HG03039 (cell line): ENCODE measurements around the gene SLC43A3.

Experiments
- ATAC-seq: cut with Tn5 transposase; IDR thresholded peaks from one replicate; pipeline ENCODE4 v1.9.1; 2021; ENCODE audit warnings: mild to moderate bottlenecking, moderate library complexity; ENCODE audit not compliant: unreplicated experiment

Gene SLC43A3

DNA sequence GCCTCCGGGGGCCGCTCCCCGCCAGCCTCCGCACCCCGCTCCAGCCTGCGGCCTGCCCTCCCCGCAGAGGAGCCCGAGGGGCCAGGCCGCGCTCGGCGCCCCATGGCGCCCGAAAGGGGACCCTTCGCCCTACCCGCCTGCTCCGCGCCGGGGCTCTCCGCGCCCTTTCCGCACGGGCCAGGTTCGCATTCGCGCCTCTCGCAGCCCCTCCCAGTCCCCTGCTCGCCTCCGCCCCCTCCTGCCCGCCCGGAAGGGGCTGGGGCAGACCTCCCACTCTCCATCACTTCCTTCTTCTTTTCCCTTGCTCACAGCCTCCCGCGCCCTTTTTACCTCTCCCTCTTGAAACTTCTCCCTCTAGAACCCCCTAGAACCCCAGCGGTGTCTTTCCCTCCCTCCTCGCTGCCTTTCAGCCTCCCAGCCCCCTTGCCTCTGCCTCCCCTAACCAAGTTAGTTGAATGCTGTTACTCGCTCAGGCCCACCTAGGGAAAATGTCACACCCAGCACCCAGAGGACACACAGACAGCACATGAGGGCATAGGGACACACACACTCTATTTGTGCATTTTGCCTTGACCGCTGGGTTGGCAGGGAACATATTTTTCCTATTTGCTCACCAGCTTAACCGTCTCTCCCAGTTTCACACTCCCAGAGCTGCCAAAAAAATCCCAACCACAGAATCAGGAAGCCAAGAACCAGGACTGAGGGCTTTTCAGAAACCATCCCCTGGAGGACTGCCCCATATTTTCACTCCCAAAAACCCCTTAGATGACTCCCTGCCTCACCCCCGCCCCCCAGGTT is at the start of gene SLC43A3:
TSS of gene SLC43A3 (minus strand) at position 193 of the 798 bp plus-strand sequence. CDS start 949 bp downstream, outside the sequence.
- ATAC-seq, result peak; percentile 46

DNA sequence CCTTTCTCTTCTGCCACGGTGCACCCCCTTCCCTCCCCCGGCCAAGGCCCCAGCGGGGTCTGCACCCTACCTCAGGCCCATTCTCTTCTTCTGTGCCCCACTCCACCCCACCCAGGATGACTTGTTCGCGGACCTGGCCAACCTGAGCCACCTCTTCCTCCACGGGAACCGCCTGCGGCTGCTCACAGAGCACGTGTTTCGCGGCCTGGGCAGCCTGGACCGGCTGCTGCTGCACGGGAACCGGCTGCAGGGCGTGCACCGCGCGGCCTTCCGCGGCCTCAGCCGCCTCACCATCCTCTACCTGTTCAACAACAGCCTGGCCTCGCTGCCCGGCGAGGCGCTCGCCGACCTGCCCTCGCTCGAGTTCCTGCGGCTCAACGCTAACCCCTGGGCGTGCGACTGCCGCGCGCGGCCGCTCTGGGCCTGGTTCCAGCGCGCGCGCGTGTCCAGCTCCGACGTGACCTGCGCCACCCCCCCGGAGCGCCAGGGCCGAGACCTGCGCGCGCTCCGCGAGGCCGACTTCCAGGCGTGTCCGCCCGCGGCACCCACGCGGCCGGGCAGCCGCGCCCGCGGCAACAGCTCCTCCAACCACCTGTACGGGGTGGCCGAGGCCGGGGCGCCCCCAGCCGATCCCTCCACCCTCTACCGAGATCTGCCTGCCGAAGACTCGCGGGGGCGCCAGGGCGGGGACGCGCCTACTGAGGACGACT is 49.3 kb upstream of the SLC43A3 start:
- no peak for ATAC-seq

DNA sequence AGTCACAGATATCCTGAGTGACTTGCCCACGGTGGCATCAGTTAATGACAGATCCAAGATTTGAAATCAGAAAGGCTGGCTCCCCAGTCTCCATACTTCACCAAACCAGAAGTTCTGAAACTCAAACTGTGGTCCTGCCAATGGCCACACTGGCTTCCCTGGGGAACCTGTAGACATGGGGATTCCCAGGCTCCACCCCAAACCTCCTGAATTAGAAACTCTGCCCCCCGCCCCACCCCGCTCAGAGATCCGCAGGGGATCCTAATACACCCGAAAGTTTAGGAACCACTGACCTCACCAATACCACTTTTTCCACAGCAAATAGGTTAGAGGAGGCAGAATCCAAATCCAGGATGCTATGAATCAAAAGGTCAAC is 48.7 kb upstream of the SLC43A3 start:
- ATAC-seq, result no peak

DNA sequence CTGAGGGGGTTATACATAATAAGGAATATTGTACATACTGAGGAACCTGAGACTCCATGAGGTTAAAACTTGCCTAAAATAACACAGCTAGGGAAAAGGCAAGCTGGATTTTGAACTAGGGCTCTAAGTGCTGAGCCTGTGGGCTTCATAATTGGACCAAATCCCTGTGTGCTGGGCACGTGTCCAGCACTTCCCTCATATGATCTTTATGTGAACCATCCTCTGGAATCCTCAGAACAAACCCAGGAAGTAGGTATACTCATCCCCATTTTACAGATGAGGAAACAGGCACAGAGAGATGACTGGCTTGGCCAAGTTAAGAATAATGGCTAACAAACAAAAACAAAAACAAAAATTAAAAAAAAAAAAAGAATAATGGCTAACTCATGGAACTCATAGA is 48.3 kb upstream of the SLC43A3 start:
- no peak for ATAC-seq

DNA sequence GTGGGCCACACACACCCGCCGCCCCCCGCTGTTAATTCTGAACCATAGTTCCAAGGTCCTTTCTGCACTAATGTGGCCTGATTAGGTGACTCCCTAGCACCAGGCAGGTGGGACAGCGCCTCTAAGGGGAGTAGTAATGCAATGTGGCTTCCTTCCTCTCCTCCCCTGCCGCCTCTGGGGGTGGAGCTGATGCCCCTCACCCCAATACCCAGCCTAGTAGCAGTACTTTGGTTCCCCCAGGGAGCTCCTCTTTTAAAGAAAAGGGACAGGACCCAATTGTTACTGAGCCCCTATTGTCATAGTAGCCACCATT is 47.8 kb upstream of the SLC43A3 start:
- no peak for ATAC-seq

DNA sequence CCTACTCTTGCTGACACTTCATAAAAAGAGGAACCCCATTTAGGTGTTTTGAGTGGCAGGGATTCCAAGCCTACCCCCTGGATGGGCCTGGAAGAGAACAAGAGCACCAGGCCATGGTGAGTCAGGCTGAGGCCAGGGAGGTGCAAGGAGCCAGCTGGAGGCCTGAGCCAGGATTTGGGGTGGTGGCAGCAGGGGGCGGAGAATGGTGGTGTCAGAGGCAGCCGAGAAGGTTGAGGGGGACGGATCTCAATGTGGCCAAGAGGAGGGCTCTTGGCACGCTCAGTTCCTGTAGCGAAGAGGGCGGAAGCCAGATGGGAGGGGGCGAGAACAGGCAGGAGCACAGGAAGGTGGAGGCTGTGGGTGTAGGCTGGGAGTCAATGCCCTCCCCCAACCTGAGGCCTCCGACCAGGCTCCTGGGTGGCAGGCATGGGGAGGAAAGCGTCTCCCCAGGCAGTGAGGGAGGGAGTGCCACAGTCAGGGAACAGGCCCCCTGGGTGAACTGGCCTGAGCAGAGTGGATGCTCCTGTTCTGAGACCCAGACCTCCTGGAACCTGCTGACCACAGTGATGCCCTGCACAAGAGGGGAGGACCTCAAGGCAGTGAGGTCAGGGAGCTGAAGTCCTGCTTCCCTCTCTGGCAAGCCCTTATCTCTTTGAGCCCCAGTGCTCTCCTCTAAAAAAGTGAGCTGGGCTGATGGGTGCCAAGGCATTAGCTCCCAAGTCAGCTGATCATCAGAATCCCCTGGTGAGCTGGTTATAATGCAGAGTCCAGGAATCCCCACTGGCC is 47.3 kb upstream of the SLC43A3 start:
- no peak for ATAC-seq

DNA sequence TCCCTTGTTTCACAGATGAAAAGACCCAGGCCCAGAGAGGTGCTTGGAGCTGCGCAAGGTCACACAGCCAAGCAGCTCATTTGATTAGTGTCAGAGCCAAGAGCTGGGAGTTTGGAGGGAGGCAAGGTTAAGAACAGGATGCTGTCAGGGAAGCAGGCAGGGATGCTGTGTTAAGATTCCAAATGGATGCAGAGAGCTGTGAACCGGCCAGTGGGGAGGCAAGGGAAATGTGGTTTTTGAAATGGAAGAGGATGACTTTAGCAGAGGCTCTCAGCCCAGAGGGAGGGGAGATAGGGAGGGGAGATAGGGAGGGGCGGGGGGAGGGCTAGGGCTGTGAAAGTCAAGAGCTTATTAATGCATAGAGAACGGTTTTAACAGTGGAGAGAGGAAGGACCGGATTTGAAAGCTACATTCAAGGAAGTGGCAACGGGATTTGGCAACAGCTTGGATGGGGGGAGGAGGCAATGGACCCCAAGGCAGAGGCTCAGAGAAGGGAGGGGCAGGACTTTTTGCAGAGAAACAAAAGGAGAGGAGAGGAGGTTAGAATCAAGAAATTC is 46.4 kb upstream of the SLC43A3 start:
- no peak for ATAC-seq

DNA sequence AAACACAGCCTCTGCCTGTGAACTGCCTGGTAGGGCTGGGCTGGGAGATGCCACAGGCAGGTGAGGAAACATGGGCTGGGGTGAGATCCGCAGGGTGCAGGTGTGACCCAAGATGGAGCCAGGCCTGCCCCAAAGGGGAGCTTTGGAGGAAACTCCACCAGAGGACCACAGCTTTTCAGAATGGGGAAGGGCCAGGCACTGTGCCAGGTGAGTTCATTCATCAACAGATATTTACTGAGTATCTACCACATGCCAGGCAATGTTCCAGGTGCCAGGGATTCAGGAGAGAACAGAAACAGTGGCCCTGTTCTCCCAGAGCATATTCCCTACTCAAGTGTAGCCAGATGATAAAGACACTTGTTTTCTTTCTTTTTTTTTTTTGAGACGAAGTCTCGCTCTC is 44.6 kb upstream of the SLC43A3 start:
- ATAC-seq, result no peak

DNA sequence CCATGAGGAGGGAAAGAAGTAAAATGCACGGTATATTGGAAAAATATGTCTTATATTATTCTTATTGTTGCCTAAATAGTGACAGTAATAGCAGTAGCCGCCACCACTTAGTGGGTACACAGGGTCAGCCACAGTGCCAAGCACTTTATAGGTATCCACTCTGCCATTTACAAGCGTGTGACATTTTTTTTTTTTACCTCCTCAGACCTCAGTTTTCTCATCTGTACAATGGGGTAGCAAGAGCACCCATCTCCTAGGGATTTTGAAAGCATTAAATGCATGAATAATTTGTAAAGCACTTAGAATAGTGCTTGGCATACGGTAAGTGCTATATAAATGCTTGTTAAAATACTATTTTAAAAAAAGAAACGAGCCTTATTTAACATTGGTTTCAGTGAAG is 42.3 kb upstream of the SLC43A3 start:
- ATAC-seq, result no peak

DNA sequence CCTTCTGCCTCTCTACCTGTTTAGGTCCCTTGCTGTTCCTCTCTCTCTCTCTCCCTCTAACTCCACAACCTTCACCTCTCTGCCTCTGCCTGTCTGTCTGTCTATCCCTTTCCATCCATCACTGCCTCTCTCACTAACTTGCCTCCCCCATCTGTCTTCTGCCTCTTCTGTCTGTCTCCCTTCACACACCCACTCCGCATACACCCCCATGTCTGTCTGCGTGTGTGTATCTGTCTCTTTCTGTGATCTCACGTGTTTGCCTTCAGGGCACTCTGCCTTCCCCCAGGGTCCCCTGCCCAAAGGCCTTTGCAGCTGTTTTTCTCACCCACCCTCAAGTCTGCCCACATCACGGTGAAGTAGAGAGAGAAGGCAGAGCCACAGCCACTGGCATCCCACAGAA is 41.4 kb upstream of the SLC43A3 start:
- ATAC-seq, result no peak

DNA sequence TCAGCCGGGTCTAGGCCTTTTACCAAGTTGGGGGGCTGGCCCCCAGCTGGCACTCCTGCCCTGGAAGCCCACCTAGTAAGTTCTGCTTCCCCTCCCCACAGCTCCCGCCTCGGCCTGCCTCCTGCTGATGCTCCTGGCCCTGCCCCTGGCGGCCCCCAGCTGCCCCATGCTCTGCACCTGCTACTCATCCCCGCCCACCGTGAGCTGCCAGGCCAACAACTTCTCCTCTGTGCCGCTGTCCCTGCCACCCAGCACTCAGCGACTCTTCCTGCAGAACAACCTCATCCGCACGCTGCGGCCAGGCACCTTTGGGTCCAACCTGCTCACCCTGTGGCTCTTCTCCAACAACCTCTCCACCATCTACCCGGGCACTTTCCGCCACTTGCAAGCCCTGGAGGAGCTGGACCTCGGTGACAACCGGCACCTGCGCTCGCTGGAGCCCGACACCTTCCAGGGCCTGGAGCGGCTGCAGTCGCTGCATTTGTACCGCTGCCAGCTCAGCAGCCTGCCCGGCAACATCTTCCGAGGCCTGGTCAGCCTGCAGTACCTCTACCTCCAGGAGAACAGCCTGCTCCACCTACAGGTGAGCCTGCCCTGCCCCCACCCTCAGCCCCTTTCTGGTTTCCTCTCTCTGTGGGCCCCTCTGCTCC is 40.7 kb upstream of the SLC43A3 start:
- ATAC-seq, result no peak

DNA sequence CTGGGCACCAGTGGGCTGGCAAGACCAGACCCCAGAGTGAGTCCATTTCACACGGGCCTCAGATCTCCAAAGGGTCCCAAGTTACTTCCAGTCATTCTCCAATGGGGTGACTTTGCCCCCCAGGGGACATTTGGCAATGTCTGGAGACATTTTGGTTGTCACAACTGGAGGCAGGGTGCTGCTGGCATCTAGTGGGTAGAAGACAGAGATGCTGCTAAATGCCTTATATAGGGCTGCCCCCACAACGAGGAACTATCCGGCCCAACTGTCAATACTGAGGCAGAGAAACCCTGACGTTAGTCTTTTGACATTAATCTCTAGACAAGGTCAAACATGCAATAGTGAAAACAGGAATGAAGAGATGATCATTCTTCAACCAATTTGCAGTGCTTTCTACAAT is 39.8 kb upstream of the SLC43A3 start:
- ATAC-seq, result no peak

DNA sequence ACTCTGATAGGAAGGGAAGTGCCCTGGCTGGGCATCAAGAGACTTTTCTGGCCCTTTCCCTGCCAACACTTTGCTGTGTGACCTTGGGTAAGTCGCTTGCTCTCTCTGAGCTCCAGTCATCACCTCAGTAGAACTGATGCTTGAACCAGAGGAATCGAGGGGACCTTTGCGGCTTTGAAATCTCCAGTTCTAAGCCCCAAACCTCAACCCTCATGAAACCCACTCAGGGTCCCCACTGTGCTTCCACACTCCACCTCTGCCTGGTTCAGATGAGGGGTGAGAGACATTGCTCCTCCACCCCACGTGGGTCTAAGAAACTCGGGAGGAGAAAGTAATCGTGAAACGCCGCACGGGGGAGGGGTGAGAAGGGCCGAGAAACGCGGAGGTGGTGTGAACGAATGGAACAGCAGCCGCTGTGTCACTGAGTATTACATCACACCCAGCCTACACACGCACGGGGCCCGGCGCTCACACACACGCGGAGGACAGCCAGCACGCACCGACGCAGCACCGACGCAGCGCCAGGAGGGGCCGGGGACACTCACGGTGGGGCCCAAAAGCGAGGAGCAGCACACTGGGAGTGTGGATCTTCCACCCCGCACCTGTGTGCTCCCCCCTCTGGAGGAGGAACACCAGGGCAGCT is 37.7 kb upstream of the SLC43A3 start:
- ATAC-seq, result no peak

DNA sequence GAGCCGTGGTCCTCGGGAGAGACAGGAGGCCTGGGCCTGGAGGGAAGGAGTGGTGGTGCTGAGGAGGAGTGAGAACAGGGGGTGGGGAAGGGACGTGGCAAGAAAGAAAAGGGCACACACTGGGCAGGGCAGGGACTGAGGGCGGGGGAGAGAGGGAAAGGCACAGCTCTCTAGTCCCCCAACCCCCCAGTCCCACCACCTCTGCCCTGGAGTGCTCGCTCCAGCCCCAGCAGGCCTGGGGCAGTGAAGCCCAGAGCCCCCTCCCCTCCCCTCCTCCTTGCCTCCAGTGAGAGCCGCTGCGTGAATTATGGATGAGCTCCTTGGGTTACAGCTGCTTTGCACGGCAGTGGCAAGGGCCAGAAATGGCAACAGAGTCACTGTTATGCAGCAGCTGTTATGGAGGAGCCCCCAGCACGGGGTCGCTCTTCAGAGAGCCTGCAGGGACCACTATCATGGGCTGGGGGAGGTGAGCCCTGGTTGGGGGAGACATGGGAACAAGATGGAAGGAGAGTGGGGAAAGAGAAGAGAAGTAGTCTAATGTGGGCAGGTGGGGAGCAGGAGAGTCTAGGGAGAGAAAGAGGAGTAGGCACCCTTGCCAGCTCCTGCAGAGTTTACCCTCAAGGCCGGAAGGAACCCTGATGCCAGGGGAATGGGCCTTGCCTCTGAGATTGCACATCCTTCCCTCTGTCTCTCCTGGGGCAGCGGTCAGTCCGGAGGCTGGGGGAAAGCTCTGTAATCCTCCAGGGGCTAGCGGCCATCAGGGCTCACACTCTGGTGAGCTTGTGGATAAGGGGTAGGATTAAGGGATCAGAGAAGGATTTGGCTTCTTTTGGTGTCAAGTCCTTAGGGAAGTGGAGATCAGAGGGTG is 37.0 kb upstream of the SLC43A3 start:
- no peak for ATAC-seq

DNA sequence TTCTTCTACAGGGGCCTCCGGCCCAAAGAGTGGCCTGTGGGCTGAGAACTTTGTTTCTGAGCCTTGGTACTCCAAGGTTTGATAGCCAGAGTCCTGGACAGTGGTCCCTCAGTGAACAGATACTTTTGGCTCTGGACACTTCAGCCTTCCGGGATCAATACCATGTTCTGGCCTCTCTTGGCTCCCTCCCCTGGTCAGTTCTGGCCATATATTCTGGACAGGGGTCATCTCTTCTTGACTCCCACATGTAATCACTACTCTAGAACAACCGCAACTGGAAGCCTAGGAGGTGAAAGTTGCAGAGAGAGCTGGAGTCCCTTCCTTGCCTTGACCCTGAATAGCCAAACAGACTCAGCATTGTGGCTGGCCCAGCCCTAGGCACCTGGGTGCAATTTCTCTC is 35.7 kb upstream of the SLC43A3 start:
- no peak for ATAC-seq

DNA sequence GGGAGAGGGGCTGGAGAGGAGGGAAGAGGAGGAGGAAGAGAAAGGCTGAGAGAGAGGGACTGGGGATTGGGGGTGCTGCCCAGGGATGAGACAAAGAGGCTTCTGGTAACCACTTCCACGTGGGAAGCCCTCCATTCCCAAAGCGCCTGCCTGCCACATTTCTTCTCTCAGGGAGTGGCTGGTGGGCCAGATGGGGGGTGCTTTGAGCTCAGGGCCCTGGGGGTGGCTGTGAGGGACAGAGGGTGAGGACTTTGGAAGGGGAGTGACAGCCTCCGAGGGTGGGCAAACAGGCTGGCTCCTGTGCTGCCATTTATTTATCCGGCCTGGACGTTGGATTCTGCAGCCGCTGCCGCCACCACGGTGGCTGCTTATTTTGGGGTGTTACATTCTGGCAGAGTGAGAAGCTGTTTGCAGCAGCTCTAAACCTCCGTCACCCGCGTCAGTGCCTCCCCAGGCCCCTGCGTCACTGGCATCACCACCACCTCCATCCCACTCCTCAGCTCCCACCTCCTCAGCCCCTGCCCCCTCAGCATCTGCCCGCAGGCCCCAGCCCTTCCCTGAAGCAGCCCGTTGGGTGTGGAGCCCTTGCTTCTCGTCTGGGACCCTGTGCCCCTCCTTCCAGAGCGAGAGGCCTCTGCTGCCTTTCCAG is 35.0 kb upstream of the SLC43A3 start:
- ATAC-seq, result no peak

DNA sequence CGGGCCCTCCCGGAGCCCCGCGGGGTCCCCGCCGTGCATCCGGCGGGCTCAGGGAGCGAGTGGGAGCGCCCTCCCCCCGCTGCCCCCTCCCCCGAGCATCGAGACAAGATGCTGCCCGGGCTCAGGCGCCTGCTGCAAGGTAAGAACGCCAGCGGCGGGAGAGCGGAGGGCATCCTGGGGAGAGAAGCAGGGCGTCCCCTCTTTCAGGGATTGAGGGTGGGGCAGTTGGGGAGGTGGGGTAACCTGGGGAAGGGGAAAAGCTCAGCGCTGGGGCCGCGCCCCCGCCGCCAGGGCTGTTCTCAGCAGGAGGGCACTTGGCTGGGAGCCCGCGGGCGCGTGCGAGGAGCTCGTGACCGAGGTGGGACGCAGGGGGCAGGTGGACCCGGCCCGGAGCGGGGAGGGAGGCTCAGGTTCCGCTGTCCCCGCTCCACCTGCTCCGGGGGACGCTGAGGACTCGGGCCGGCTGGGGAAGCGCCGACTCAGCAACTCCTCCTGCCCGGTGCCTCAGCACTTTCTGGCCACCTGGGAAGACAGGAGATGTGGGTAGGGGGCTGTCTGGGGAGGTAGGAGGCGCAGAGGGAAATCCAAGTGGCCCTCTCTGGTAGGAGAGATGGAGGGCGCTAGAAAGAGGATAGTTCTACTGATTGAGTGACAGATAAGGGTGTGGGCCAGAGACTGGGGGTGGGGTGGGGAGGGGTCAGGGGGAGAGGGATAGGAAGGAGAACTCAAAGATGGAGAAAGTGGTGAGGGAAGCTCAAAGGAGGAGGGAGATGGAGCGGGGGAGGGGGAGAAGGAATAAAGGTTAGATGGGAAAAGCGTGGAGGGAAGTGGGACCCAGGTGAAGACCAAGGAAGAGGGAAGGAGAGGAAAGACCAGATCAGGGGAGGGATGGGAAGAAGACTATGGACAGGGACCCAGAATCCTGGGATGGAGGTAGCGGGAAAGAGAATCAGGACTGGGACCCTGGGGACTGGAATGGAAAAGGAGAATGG is 34.1 kb upstream of the SLC43A3 start:
- ATAC-seq, result no peak
